Stimulated activated CD8-positive, alpha-beta memory T cell treated with anti-CD3 and anti-CD28 coated beads, Interleukin-4, amount 100 ng/mL, for 1 hour (primary cell): ENCODE data around the gene CEP78.

Experiments used
- DNase-seq, 2 donors: peaks; one replicate each; pipeline ENCODE4 v3.0.0-alpha.2; 2020; ENCODE audit warnings: low read depth in 2 of 2, low spot score in 1 of 2

The CEP78 gene

GRCh38 chr9:78234810-78235209 is 1.1 kb upstream of the CEP78 start:
- DNase-seq: no peak

GRCh38 chr9:78235256-78235761 is 566 bp upstream of the CEP78 start:
- no peak for DNase-seq

- DNase-seq: no peak
Observed at GRCh38 chr9:78236551-78236910, 656 bp downstream of the CEP78 start.

- DNase-seq: peak in 1 of 2 donors; percentile 21
Observed at GRCh38 chr9:78238046-78239038, 2.5 kb downstream of the CEP78 start.

GRCh38 chr9:78239506-78239905 is 3.6 kb downstream of the CEP78 start:
- DNase-seq: no peak

DNA sequence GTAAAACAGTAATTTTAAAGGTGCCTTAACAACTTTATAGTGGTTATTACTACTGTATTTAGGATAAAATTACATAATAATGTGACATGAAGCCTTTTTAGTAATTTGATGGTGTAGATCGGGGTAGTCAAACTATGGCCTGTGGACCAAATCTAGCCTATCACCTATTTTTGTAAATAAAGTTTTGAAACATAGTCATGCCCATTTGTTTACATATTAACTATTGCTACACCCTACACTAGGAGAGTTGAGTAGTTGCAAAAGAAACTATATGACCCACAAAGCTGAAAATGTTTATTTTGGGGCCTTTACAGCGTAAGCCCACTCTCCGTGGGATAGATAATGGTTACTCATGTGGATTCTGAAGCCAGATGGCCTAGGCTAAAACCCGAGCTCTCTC is 6.2 kb downstream of the CEP78 start:
- DNase-seq: no peak

GRCh38 chr9:78243130-78243529 is 7.3 kb downstream of the CEP78 start:
- no peak for DNase-seq

DNA sequence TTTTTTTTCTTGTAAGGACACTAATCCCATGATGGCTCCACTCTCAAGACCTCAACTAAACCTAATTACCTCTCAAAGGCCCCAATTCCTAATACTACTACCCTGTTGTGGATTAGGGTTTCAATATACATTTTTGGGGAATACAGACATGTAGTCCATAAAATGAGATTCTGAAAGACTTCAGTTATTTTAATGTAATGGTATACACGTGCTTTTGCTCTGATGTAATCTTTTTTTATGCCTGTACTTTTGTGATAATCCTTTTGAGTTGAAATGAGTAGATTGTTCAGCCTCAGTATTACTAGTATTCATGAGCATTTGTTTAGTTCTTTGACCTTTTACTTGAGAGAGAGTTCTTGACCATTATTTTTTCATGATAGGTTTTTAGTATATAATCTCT is 9.5 kb downstream of the CEP78 start:
- DNase-seq: no peak

GRCh38 chr9:78248635-78249034 is 12.8 kb downstream of the CEP78 start:
- DNase-seq: no peak

GRCh38 chr9:78249542-78249941 is 13.7 kb downstream of the CEP78 start:
- DNase-seq: no peak

GRCh38 chr9:78252616-78253015 is 16.7 kb downstream of the CEP78 start:
- DNase-seq: no peak

GRCh38 chr9:78253285-78253684 is 17.4 kb downstream of the CEP78 start:
- no peak for DNase-seq

GRCh38 chr9:78261403-78262001 is 25.6 kb downstream of the CEP78 start:
- no peak for DNase-seq

DNA sequence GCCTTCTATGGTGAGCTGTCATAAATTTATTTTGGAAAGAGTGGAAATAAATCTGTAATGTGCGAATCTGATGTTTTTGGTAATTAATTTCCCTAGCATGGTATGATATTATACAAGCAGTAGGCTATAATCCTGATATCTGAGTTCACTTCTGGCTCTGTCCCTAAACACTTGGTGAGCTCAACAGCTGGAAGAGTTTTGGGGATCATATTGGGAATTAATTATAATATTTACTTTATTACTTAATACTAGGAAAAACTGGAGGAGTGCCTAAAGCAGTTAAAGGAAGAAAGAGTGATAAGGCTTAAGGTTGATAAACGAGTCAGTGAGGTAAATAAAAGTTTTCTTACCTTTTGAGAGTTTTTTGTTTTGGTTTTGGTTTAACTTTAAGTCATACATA is 26.8 kb downstream of the CEP78 start:
- no peak for DNase-seq

DNA sequence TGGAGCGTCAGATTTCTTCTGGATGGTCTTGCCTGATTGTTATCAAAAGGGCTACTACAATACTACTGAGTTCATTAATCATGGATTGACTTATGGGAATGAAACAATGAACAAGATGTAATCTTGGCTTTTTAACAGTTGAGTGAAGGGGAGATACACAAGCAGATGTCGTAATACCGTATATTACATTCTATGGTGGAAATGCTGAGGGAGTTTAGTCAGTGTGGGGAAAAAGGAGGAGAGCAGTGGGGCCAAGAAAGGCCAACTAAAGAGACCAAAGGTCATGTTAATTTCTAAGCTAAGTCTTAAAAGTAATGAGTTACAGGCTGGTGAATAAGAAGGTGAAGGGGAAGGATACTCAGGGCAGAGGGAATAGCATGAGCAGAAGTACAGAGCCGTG is 32.0 kb downstream of the CEP78 start:
- DNase-seq: no peak

DNA sequence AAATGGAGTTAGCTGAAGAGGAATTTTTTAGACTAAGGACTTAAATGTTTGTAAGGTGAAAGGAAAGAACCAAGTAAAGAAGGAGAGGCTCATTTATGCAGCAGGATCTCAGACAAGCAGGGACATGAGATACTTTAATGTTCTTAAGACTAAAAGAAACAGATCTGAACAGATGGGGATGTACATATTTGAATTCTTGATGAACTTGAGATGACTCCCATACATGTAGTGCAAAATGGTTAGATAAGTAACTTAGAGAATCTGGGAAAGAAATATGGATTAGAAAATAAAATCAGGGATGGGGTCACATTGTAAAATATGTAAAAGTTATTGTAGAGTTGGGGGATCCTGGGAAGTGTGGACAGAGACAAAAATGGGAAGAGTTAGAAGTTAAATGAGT is 33.9 kb downstream of the CEP78 start:
- no peak for DNase-seq

DNA sequence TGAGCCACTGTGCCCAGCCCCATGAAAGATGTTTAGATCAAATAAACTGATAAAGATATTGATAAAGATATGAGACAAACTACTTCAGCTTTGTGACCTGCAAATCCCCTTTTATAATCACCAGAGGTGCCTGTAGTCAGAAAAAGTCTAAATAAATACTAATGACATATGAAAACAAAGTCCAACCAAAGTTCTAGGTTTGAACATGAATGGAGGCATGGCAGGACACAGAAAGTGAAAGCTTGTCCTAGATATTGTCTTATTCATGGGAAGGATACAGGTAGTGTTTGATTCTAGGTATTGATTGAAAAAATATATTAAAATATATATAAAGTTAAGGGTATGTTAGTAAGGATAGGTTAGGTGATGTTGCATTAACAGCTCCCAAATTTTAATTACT is 36.4 kb downstream of the CEP78 start:
- no peak for DNase-seq

DNA sequence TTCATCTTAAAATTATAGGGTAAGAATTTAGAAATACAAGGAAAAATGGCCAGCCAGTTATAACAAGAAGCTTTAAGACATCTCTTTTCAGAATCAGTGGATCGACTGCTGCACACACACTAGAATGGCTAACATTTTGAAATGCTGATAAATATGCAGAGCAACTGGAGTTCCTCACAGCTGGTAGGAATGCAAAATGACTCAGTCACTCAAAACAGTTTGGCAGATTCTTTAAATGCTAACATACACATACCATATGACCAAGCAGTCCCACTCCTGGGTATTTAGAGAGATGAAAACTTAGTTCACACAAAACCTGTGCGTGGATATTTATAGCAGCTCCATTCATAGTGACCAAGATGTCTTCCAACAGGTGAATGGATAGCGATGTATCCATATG is 37.9 kb downstream of the CEP78 start:
- no peak for DNase-seq

DNA sequence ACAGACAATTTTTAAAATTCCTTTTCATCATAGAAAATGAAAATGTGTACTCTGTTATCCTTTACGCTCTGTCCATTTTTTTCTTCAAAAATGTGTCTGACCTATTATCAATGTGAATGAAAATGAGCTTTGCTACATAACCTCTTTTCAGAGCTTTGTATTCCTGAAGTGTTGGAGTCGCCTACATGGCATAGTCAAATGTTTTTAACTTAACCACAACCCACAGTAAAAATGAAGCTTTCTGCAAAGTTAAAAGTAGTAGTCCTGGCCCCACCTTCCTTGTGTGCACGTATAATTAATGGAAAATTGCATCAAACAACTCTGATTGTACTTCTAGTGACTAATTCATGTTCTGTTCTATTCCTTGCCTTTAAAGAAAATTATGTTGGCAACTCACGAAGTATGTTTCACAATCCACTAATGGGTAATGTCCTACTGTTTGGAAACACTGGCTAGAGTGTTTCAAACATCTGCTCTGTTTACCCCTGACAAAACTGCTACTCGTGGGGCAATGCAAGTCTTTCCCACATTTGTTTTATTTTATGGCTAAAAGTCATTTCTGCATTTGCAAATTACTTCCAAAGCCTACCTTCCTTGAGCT is 42.4 kb downstream of the CEP78 start:
- DNase-seq: no peak

DNA sequence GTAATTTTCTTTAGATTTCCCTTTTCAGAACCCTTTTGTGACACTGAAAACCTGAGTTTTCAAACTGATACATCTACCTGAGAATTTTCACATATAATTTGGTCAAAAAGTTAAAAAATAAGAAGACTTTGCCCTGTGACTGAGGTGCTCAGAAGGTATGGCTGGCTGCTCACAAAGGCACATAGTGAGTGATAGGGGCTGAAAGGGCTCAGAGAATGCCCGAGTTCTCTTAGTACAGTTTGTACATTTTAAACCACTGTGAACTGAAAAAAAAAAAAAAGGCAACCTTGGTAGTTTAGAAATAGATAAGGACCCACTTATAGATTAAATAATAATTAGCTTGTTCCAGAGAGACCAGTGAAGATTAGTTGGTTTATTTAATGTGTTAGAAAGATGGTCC is 42.9 kb downstream of the CEP78 start:
- DNase-seq: no peak

- DNase-seq: no peak
Observed at GRCh38 chr9:78280982-78281668, 45.2 kb downstream of the CEP78 start.
